ENCODE data around the gene GRK6. TPM values are rescaled to one million over a fixed set of nuclear protein-coding genes. Genes with fewer than 3 reads are reported as not detected.
A peak's percentile ranks its signal among the peaks of the same experiment; 100 is the strongest.

Gene GRK6
- total and polyA plus RNA-seq, 9 of the 15 experiments (the other 6 are each of a cell fraction or from before 2014, with no cell fraction given), result 0.63 to 122 (median 44.5) TPM

DNA sequence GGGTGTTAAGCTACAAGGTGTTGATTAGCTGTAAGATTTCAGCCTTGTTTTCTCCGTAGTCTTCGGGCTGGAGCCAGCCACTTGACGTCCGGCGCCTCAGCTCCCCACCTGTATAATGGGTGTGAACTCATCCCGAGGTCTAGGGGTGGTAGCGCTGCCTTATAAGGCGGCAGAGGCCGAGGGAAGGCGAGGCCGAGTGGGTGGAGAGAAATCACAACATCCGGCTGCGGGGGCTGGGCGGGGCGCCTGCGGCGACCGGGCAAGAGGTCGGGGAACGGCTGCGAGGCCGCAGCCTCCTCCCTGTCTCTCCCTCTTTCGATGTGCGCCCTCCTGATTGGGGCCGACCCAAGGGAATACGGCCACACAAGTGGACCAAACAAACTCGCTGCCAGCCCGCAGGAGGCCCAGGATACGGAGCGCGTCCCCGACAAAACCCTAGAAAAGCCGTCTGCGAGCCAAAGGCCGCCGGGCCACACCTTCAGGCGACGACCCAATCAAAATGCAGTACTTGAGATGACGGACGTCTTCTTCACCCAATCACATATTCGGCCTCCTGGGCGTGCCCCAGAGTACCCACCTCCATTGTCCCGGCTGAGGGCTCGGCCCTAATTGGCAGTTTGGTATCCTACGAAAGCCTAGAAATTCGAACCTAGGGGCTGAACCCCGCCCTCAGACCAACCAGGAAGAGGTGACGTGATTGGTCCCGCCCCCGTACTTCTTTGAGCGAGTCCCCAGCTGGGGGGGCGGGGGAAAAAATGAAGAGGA is 493 bp upstream of the GRK6 start (continued):
- TF ChIP-seq, protein P1, sequence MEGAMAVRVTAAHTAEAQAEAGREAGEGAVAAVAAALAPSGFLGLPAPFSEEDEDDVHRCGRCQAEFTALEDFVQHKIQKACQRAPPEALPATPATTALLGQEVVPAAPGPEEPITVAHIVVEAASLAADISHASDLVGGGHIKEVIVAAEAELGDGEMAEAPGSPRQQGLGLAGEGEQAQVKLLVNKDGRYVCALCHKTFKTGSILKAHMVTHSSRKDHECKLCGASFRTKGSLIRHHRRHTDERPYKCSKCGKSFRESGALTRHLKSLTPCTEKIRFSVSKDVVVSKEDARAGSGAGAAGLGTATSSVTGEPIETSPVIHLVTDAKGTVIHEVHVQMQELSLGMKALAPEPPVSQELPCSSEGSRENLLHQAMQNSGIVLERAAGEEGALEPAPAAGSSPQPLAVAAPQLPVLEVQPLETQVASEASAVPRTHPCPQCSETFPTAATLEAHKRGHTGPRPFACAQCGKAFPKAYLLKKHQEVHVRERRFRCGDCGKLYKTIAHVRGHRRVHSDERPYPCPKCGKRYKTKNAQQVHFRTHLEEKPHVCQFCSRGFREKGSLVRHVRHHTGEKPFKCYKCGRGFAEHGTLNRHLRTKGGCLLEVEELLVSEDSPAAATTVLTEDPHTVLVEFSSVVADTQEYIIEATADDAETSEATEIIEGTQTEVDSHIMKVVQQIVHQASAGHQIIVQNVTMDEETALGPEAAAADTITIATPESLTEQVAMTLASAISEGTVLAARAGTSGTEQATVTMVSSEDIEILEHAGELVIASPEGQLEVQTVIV (CRISPR knock-in tag; IDR thresholded peaks at IDR 0.05; ENCODE audit: borderline replicate concordance), result no peak
- no peak for TF ChIP-seq ZNF77 (CRISPR knock-in tag; IDR thresholded peaks at IDR 0.05)
- no peak for TF ChIP-seq ZNF449 (CRISPR knock-in tag; IDR thresholded peaks at IDR 0.05)
- TF ChIP-seq ELF2 (CRISPR knock-in tag; IDR thresholded peaks at IDR 0.05), result no peak
- TF ChIP-seq ZNF695 (CRISPR knock-in tag; IDR thresholded peaks at IDR 0.05), result no peak
- TF ChIP-seq, protein P2, sequence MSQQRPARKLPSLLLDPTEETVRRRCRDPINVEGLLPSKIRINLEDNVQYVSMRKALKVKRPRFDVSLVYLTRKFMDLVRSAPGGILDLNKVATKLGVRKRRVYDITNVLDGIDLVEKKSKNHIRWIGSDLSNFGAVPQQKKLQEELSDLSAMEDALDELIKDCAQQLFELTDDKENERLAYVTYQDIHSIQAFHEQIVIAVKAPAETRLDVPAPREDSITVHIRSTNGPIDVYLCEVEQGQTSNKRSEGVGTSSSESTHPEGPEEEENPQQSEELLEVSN (IDR thresholded peaks at IDR 0.05; ENCODE audit: borderline replicate concordance in 1 of 2, extremely low read depth in 1 of 2, insufficient read depth in 1 of 2, insufficient read length in 1 of 2, low read depth in 1 of 2, low read length in 1 of 2, poor library complexity in 1 of 2, severe bottlenecking in 1 of 2), result peak; percentile 63 to 81
- no peak for TF ChIP-seq TFAM (CRISPR knock-in tag; conservative IDR thresholded peaks at IDR 0.05)
- TF ChIP-seq ATF4 (CRISPR knock-in tag; IDR thresholded peaks at IDR 0.05), result no peak
- no peak for TF ChIP-seq SMC3 (conservative IDR thresholded peaks at IDR 0.05; ENCODE audit: insufficient read depth, low read depth, low read length)
- peak; percentile 68; the same call in 1 of the 2 replicates for TF ChIP-seq ZNF24 (IDR thresholded peaks at IDR 0.05)
- peak; percentile 65; the same call in 1 of the 2 replicates for TF ChIP-seq ZNF589 (CRISPR knock-in tag; IDR thresholded peaks at IDR 0.05; ENCODE audit: low read depth)
- TF ChIP-seq RFX1 (IDR thresholded peaks at IDR 0.05), result no peak
- TF ChIP-seq TEAD2 (tag; IDR thresholded peaks at IDR 0.05), result no peak
- no peak for TF ChIP-seq ZNF143 (CRISPR knock-in tag; IDR thresholded peaks at IDR 0.05)
- TF ChIP-seq TARDBP (IDR thresholded peaks at IDR 0.05), result peak; percentile 56; the same call in 1 of the 2 replicates
- TF ChIP-seq MYC (IDR thresholded peaks at IDR 0.05; ENCODE audit: low read depth, low read length), result 0 out of 2 replicates have a peak, but pooled peaks have one; percentile 32
- peak; percentile 41; the same call in 1 of the 2 replicates for TF ChIP-seq MYC (CRISPR knock-in tag; IDR thresholded peaks at IDR 0.05; ENCODE audit: borderline replicate concordance, low read depth)
- no peak for TF ChIP-seq ESRRB (CRISPR knock-in tag; IDR thresholded peaks at IDR 0.05; ENCODE audit: borderline replicate concordance)
- peak; percentile 59; the same call in 1 of the 2 replicates for TF ChIP-seq ZBTB33 (CRISPR knock-in tag; IDR thresholded peaks at IDR 0.05)
- TF ChIP-seq ZNF507 (tag; conservative IDR thresholded peaks at IDR 0.05), result no peak

Measured in K562 (cell line).